HG02840 (cell line): ENCODE results near the gene GABRR1.
"Not testable (repeated sequence)": the region's sequence is repeated elsewhere in the genome, so short reads cannot be mapped to it uniquely, and the experiment has no call there.

ENCODE experiments used
- ATAC-seq: cut with Tn5 transposase; IDR thresholded peaks from one replicate; pipeline ENCODE4 v1.9.1; 2021; ENCODE audit warnings: mild to moderate bottlenecking, moderate library complexity, moderate number of reproducible peaks; ENCODE audit not compliant: unreplicated experiment, low FRiP score

The GABRR1 gene

DNA sequence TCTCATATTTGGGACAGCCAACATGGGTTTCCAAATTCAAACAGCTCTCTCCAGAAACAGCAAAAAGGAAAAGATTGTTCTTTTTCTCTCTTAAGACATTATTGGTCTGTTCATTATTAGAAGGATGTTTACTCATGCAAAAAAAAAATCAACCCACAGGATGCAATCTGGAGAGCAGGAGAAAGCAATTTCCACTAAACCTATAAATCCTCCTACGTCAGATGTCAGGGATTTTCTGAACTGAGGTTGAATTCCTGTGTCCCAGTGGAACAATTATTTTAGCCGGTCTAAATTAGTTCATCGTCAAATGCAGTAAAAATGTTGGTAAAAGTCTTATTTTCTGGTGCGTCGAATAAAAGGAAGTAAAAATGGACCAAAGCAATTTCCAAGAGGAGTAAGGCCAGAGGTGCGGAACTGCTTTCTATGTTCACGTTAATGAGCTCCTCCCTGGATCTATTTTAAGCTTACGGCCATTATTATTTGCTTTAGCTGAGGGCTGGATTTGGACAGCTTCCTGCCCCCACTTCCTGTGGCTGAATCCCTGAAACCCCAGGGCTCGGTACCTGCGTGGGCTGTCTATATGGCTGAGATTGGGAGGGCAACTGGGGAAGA is at the start of gene GABRR1:
Gene GABRR1, minus strand, starts transcription at position 60 of the 612 bp plus-strand sequence. Its CDS starts 36 bp downstream, at position 24.
- ATAC-seq, result no peak

GRCh38 chr6:89264296-89264695 is 47.1 kb upstream of the GABRR1 start:
- ATAC-seq, result no peak

DNA sequence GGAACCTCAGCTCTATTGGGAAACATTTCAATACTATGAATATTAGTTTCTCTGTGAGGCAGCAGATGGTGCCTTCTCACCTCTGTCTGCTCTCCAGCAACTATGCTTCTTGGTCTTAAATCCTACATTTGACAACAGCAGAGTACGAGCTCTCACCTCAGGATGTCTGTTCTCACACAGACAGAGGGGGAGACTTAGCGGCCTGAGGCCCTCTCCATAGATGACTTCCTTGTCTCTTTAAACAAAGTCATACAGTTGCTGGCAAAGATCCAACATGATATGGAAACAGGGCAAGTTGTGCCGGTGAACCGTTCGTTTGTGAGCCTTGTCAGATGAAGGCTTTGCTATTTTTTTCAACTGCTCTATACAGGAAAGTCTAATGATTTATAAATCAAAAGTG is 43.7 kb upstream of the GABRR1 start:
- no peak for ATAC-seq

DNA sequence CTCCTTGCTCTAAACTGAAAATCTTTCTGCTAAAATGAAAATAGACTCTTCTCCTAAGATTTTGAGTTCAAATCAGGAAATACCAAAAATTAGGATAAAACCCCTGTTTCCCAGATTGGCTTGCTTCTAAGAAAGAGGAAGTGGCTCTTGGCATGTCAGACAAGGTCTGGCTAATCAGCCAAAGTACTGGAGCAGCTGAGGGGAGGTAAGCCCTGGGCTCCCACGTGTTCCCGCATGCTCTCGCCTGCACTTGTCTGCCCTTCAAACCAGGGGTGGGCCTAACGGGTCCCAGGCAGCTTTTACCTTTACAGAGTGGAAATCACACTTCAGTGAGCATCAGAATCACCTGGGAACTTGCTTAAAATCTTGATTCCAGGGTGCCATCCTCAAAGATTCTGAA is 43.2 kb upstream of the GABRR1 start:
- no peak for ATAC-seq

DNA sequence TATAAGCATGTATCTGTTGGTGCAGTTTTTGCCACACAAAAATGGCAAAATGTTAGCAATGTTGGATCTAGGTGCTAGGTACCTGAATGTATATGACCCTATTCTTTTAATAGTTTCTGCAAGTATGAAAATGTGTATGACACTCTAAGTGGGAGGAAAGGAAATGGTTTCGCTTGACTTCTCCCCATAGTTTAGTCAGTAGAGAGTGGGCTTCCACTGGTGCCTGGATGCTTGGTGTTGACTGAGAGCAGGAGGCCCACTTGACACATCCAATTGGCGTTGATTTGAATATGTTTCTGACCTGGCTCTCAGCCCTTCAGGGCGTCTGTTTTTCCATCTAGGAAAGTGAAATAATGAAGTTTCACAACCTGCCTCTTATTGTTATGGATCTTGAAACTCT is 41.8 kb upstream of the GABRR1 start:
- ATAC-seq, result peak; percentile 54

DNA sequence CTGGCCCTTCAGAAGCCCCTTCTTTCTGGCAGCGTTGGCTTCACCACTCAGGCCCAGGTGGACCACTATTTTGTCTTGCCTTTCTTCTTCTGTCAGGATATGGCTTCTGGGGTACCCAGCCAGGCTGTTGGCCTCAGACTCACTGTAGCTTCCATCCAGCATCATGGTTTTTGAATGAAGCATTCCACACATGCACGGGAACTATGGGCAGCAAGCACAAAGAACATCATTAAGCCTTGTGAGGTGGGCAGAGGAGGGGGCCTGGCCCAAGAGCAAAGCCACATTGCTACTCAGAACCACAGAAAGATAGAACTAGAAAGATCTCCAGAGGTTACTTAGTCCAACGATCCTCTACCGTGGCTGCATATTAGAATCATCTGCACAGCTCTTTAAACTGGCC is 40.6 kb upstream of the GABRR1 start:
- ATAC-seq, result no peak

- ATAC-seq, result no peak
Measured at GRCh38 chr6:89257346-89257745, 40.2 kb upstream of the GABRR1 start.

- ATAC-seq, result no peak
Measured at GRCh38 chr6:89255417-89255816, 38.3 kb upstream of the GABRR1 start.

GRCh38 chr6:89254569-89254968 is 37.4 kb upstream of the GABRR1 start:
- no peak for ATAC-seq

GRCh38 chr6:89252907-89253306 is 35.7 kb upstream of the GABRR1 start:
- no peak for ATAC-seq

DNA sequence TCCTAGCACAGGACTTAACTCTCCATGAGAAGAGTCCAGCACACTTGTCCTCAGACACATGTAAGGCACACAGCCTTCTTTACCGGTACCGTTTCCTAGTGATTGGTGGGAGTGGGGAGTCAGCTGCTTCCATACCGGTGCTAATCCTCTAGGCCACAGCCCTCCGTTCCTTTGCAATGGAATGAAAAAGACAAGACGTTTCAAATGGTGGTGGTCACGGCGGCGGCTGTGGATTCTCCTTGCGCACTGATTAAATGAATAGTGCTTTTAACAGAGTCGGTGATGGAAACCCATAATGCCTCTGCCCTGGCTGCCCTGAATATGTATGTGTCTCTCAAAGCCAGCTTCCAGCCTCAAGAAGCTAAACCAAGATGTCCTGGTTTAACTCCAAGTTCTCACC is 34.8 kb upstream of the GABRR1 start:
- no peak for ATAC-seq

GRCh38 chr6:89251170-89251569 is 34.0 kb upstream of the GABRR1 start:
- no peak for ATAC-seq

- no peak for ATAC-seq
Measured at GRCh38 chr6:89250239-89250638, 33.1 kb upstream of the GABRR1 start.

DNA sequence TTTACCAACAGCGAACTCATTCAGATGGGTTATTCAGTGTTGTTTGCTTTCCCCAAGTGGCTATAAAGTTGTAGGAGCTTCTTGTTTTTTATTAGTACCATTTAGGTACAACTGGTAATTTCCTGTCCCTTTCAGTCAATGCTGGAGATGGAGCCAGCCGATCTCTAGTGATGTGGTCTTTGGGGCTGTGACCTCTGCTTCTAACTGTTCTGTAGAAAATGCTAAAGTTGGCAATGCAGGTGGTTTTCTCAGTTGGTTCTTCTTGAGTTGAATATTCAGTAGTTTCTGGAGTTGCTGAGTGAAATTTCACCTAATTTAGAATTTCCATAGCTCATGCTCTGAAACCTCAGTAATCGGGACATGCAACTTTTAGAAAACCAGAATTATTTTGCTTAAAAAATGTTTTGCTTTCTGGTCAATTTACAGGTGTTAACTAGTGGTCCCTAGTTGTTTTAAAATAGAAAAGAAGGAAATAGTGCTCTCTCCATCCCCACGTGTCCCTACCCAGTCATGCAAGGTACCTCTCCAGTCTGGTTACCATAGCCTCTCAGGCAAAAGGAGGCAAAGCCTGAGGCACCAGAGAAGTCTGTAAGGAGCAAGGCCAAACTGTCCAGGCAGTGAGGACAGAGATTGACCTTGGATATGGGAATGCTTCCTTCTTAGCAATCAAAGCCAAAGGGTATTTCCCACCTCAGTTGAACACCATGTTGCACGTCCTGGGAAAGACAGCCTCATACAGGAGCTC is 27.3 kb upstream of the GABRR1 start:
- no peak for ATAC-seq

- no peak for ATAC-seq
Measured at GRCh38 chr6:89243331-89243629, 26.1 kb upstream of the GABRR1 start.

- no peak for ATAC-seq
Measured at GRCh38 chr6:89242574-89243330, 25.6 kb upstream of the GABRR1 start.

- no peak for ATAC-seq
Measured at GRCh38 chr6:89239338-89239737, 22.2 kb upstream of the GABRR1 start.

GRCh38 chr6:89237158-89237557 is 20.0 kb upstream of the GABRR1 start:
- no peak for ATAC-seq

- ATAC-seq, result not testable (repeated sequence)
Measured at GRCh38 chr6:89233605-89234004, 16.4 kb upstream of the GABRR1 start.

DNA sequence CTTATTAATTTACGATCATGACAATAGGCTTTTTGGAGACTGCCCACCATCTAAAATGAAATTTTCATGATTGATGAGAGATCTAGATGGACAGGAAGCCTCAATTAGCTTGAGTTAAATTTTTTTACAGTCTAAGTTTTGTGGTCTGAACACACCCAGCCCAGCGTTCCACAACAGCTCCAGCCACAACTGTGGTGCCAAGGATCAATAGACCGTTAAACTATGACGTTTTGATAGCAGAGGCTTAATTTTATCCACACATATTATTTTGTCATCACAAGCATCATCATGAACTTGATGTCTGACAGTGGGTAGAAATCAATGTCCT is 5.5 kb upstream of the GABRR1 start:
- ATAC-seq, result no peak

- ATAC-seq, result no peak
Measured at GRCh38 chr6:89221971-89222711, 5.0 kb upstream of the GABRR1 start.
